ENCODE results near the gene SERPINI2. TPM values are rescaled to one million over a fixed set of nuclear protein-coding genes. Genes with fewer than 3 reads are reported as not detected.

SERPINI2 gene, protein sequence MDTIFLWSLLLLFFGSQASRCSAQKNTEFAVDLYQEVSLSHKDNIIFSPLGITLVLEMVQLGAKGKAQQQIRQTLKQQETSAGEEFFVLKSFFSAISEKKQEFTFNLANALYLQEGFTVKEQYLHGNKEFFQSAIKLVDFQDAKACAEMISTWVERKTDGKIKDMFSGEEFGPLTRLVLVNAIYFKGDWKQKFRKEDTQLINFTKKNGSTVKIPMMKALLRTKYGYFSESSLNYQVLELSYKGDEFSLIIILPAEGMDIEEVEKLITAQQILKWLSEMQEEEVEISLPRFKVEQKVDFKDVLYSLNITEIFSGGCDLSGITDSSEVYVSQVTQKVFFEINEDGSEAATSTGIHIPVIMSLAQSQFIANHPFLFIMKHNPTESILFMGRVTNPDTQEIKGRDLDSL
- total RNA-seq (under 1 TPM in 5 of 10 donors, not detected in 5; 0.40 to 0.76 (median 0.49) TPM), polyA plus RNA-seq (under 1 TPM; 0.06 to 0.37 TPM)
- long read RNA-seq, donor 1 = 0 reads
- long read RNA-seq, donor 2 = 0 reads
- long read RNA-seq, donor 3, partial matches to known transcripts = 1 of 1 reads
- long read RNA-seq, donor 3, other reads (novel, unspliced or antisense) = 0 of 1 reads

DNA sequence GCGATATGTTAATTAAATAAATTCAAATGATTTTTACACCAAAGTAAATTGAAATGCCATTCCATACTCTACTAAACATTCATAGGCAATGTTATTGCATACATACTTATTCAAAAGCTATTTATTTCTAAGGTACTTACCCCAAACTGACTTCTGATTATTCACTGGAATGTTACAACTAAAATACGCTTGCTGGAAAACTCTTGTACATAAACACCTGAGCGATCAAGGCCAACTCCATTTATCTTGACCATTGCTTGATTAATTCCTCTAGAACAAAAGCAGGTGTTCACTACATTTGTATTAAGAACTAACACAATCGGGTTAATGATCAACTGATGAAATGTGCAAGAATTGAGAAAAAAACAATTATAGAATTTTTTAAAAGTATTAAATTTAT is at the start of gene SERPINI2:
Gene SERPINI2, minus strand, starts transcription at position 180 of the 400 bp plus-strand sequence. CDS start 2,208 bp downstream, outside the sequence.
- intact Hi-C loops (cut with DNase I) = no loop called here
- Histone ChIP-seq H3K9me3 (no peaks in the 10 kb centered on the region), H3K4me1 (no peaks in the 10 kb centered on the region), H3K27me3 (no peaks in the 10 kb centered on the region), H3K36me3 (no peaks in the 10 kb centered on the region), H3K4me3 (no peak within 1 kb of the TSS), H3K27ac (no peak within 1 kb of the TSS)
- ATAC-seq (no peak), DNase-seq (no peak)
- 81 to 94% methylated on average over 4 of the region's 4 CpGs for WGBS, 2 donors
- TF ChIP-seq, protein P1, sequence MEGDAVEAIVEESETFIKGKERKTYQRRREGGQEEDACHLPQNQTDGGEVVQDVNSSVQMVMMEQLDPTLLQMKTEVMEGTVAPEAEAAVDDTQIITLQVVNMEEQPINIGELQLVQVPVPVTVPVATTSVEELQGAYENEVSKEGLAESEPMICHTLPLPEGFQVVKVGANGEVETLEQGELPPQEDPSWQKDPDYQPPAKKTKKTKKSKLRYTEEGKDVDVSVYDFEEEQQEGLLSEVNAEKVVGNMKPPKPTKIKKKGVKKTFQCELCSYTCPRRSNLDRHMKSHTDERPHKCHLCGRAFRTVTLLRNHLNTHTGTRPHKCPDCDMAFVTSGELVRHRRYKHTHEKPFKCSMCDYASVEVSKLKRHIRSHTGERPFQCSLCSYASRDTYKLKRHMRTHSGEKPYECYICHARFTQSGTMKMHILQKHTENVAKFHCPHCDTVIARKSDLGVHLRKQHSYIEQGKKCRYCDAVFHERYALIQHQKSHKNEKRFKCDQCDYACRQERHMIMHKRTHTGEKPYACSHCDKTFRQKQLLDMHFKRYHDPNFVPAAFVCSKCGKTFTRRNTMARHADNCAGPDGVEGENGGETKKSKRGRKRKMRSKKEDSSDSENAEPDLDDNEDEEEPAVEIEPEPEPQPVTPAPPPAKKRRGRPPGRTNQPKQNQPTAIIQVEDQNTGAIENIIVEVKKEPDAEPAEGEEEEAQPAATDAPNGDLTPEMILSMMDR (IDR thresholded peaks at IDR 0.05) = no peak

DNA sequence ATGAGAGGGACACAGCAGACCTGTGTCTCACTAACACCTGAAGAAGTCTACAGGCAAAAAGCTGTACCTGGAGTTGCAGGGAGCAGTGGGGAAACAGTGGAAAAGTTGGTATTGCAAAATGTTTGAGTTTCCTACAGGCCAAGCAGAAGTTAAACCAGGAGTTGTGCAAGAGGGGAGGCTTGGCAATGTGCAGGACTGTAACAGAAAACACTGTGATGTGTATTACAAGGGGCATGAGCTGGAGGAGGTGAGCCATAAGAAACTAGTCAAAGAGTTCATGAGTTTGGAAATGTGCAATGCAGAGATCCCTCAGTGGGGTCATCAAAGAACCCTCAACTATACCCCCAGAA is 47.1 kb upstream of the SERPINI2 start:
- ATAC-seq (no peak), DNase-seq (no peak)
- H3K27me3 ChIP-seq = no peaks in the 10 kb centered on the region
- H3K9me3 ChIP-seq = peaks cover 0 to 22% (median 0%) of the 10 kb centered on the region in 11 donors
- H3K27ac ChIP-seq = no peak overlapping the region
- H3K36me3 ChIP-seq = no peaks in the 10 kb centered on the region
- H3K4me1 ChIP-seq = no peaks in the 10 kb centered on the region
- intact Hi-C loops (cut with DNase I) = no loop called here
- TF ChIP-seq, protein P1 (IDR thresholded peaks at IDR 0.05) = no peak
- no peak overlapping the region for H3K4me3 ChIP-seq

DNA sequence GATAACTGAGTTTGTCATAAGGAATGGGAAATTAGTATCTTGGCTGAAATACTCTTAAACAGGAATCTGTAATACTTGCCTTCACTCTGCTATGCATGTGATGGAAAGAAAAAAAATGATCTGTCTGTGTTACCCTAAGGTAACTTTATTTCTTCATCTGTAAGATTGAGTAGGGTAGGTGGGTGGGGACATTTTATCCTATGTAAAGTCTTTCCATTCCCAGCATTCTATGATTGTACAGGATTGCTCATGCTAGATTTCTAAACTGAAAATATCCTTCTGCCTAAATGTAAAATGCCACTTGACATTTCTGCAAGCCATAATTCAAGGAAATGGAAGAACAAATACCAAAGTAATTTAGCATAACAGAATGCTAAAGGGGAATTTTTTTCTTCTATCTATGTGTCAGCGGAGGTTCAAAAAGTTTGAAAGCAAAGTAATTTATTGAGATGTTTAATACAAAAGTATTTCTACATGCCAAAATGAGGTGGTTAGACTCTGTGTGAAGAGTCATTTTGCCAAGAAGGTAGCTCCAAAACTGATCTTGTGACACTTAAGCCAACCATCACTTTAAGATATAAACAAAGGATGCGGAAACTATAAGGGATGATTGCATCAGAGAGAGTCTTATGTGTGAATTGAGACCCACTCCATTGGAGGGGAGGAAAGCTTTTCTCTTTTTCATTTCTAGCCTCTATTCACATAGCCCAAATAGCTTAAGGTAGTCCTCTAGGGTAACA is 46.6 kb upstream of the SERPINI2 start:
- TF ChIP-seq, protein P1 (IDR thresholded peaks at IDR 0.05) = no peak
- no peaks in the 10 kb centered on the region for H3K36me3 ChIP-seq
- no peak overlapping the region for H3K4me3 ChIP-seq
- H3K9me3 ChIP-seq = peaks cover 0 to 22% (median 0%) of the 10 kb centered on the region in 11 donors
- intact Hi-C loops (cut with DNase I) = no loop called here
- H3K4me1 ChIP-seq = no peaks in the 10 kb centered on the region
- 86 to 96% methylated on average over 2 of the region's 2 CpGs for WGBS, 2 donors
- H3K27ac ChIP-seq = no peak overlapping the region
- ATAC-seq (no peak), DNase-seq (no peak)
- no peaks in the 10 kb centered on the region for H3K27me3 ChIP-seq

DNA sequence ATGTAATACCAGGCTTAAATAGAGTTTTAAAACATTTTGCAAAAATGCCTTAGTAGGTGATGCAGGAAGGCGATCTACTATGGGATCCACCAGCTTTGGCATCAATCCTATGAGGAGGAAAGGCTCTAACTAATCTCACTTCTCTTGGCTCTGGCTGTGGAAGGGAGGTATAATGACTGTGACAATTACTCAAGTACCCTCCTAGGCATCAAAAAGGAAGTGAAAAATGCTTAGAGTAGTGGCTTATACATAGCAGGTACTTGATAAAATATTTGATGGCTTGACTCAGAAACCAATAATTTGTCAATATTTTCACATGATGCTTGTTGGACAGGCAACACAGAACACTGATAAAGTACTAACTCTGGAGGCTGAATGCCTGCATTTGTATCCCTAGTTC is 34.1 kb upstream of the SERPINI2 start:
- H3K4me3 ChIP-seq = no peak overlapping the region
- no peak for DNase-seq
- no peaks in the 10 kb centered on the region for H3K9me3 ChIP-seq
- H3K36me3 ChIP-seq = no peaks in the 10 kb centered on the region
- no peaks in the 10 kb centered on the region for H3K27me3 ChIP-seq
- intact Hi-C loops (cut with DNase I) = no loop called here
- WGBS, 2 donors = 84 to 90% methylated on average over 1 of the region's 1 CpG
- ATAC-seq = no peak
- H3K4me1 ChIP-seq = no peaks in the 10 kb centered on the region
- no peak overlapping the region for H3K27ac ChIP-seq
- TF ChIP-seq, protein P1 (IDR thresholded peaks at IDR 0.05) = no peak

Data from heart right ventricle (tissue), 16 donors.